PC-9 (cell line): ENCODE data around the gene PSMB9. TPM values are rescaled to one million over a fixed set of nuclear protein-coding genes. Genes with fewer than 3 reads are reported as not detected.

Source experiments
- BruUV-seq: library from RNA; stranded (reverse); fragments of 400-500 nt; replicated peaks from 2 replicates; lab custom pipeline; 2021; lab: Mats Ljungman, UMichigan
- CTCF ChIA-PET: fragments of 300-600 bp; sonication (Branson Sonifier 250); formaldehyde crosslinking; loops from one replicate; lab custom pipeline; 2022; ENCODE audit warnings: antibody characterized with exemption; lab: Charles Lee
- POLR2A ChIA-PET: fragments of 300-600 bp; sonication (Branson Sonifier 250); formaldehyde crosslinking; loops from one replicate; lab custom pipeline; 2022; ENCODE audit warnings: antibody characterized with exemption; ENCODE audit not compliant: unreplicated experiment; lab: Charles Lee
- DNase-seq, 2 experiments: peaks; one replicate each; pipeline versions ENCODE4 v3.0.0 to v3.0.0-alpha.2; 2015 to 2022; ENCODE audit warnings: mixed read lengths in 1 of 2
- H2AFZ ChIP-seq: fragments of 200-600 bp; sonication (generic); 2 replicates; pipeline ENCODE4 v1.8.1; 2017; ENCODE audit warnings: antibody characterized with exemption
- H3F3A ChIP-seq: fragments of 200-600 bp; sonication (generic); 2 replicates; pipeline ENCODE4 v1.8.1; 2017; ENCODE audit warnings: antibody characterized with exemption, mild to moderate bottlenecking, low read depth; ENCODE audit not compliant: insufficient read depth
- H3K27ac ChIP-seq: fragments of 200-600 bp; sonication (generic); 2 replicates; pipeline ENCODE4 v1.6.1; 2016; ENCODE audit warnings: mixed run types
- H3K27me3 ChIP-seq: fragments of 200-600 bp; sonication (generic); 2 replicates; pipeline ENCODE4 v1.6.1; 2016; ENCODE audit warnings: low read depth, mixed run types; ENCODE audit not compliant: insufficient read depth
- H3K36me3 ChIP-seq: fragments of 200-600 bp; sonication (generic); 2 replicates; pipeline ENCODE4 v1.6.1; 2016; ENCODE audit warnings: low read depth, mixed run types
- H3K4me1 ChIP-seq: fragments of 200-600 bp; sonication (generic); replicated peaks from 2 replicates; pipeline ENCODE4 v1.6.1; 2016; ENCODE audit warnings: mixed run types; ENCODE audit not compliant: insufficient read depth
- H3K4me2 ChIP-seq: fragments of 200-600 bp; sonication (generic); 2 replicates; pipeline ENCODE4 v1.6.1; 2017; ENCODE audit warnings: mixed run types
- H3K4me3 ChIP-seq: fragments of 200-600 bp; sonication (generic); 2 replicates; pipeline ENCODE4 v1.6.1; 2016; ENCODE audit warnings: mixed run types
- H3K79me2 ChIP-seq: fragments of 200-600 bp; sonication (generic); 2 replicates; pipeline ENCODE4 v1.6.1; 2017; ENCODE audit warnings: low read depth, mixed run types
- H3K9me2 ChIP-seq: fragments of 200-600 bp; sonication (generic); 2 replicates; pipeline ENCODE4 v1.8.1; 2017; ENCODE audit warnings: mild to moderate bottlenecking; ENCODE audit not compliant: insufficient read depth
- H3K9me3 ChIP-seq: fragments of 200-600 bp; sonication (generic); 2 replicates; pipeline ENCODE4 v1.8.1; 2016; ENCODE audit warnings: low read depth; ENCODE audit not compliant: insufficient read depth
- H4K20me1 ChIP-seq: fragments of 200-600 bp; sonication (generic); 2 replicates; pipeline ENCODE4 v1.8.1; 2017; ENCODE audit not compliant: insufficient read depth
- EZH2 ChIP-seq: fragments of 200-600 bp; sonication (generic); IDR thresholded peaks from 2 replicates; pipeline ENCODE4 v1.8.0; 2017; ENCODE audit warnings: antibody characterized with exemption, low read depth
- intact Hi-C: fragments of 100-400 bp; cut with micrococcal nuclease; formaldehyde crosslinking; loops from one replicate; pipeline ENCODE4 v1.10.0; 2022; ENCODE audit not compliant: unreplicated experiment
- total RNA-seq: library from RNA; stranded (reverse); gene quantifications from 2 replicates; pipeline ENCODE4 v1.2.3, GENCODE V29; 2021
- TF ChIP-seq, protein P1 (sequence below): fragments of 200-600 bp; sonication (generic); conservative IDR thresholded peaks from 2 replicates; pipeline ENCODE4 v1.6.1; 2017; ENCODE audit warnings: mixed run types, antibody characterized with exemption, mild to moderate bottlenecking, moderate library complexity

PSMB9 gene
- total RNA-seq, 1 experiment from 2014 or later = 37.6 TPM

- Histone ChIP-seq H3F3A (no peaks in the 10 kb centered on the region), H3K27me3 (no peaks in the 10 kb centered on the region), H2AFZ (peak overlapping the region; percentile 90), H3K4me1 (peaks cover 8% of the 10 kb centered on the region), H3K36me3 (no peaks in the 10 kb centered on the region), H4K20me1 (no peaks in the 10 kb centered on the region), H3K27ac (no peak overlapping the region), H3K4me2 (peak overlapping the region; percentile 89), H3K9me3 (no peaks in the 10 kb centered on the region), H3K4me3 (peak overlapping the region; percentile 87), H3K79me2 (no peaks in the 10 kb centered on the region), H3K9me2 (no peaks in the 10 kb centered on the region)
- no peak for DNase-seq
- intact Hi-C loops = no loop called here
- TF ChIP-seq, protein P1, sequence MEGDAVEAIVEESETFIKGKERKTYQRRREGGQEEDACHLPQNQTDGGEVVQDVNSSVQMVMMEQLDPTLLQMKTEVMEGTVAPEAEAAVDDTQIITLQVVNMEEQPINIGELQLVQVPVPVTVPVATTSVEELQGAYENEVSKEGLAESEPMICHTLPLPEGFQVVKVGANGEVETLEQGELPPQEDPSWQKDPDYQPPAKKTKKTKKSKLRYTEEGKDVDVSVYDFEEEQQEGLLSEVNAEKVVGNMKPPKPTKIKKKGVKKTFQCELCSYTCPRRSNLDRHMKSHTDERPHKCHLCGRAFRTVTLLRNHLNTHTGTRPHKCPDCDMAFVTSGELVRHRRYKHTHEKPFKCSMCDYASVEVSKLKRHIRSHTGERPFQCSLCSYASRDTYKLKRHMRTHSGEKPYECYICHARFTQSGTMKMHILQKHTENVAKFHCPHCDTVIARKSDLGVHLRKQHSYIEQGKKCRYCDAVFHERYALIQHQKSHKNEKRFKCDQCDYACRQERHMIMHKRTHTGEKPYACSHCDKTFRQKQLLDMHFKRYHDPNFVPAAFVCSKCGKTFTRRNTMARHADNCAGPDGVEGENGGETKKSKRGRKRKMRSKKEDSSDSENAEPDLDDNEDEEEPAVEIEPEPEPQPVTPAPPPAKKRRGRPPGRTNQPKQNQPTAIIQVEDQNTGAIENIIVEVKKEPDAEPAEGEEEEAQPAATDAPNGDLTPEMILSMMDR = no peak
- no peak for TF ChIP-seq EZH2
- CTCF ChIA-PET = interaction anchor here (0.6 to 1.5 kb wide), 4 partner anchors 14 to 467 kb away, joined by 3 to 12 read pairs (median 4); partner anchors contain the start of gene TAP2
- TSS peak; percentile 33 for BruUV-seq
- POLR2A ChIA-PET = interaction anchor here (0.5 to 0.7 kb wide), 3 partner anchors 10 to 119 kb away, joined by 3 read pairs; partner anchors contain the start of gene TAP2
Measured at GRCh38 chr6:32854376-32855178, 585 bp downstream of the PSMB9 start.

DNA sequence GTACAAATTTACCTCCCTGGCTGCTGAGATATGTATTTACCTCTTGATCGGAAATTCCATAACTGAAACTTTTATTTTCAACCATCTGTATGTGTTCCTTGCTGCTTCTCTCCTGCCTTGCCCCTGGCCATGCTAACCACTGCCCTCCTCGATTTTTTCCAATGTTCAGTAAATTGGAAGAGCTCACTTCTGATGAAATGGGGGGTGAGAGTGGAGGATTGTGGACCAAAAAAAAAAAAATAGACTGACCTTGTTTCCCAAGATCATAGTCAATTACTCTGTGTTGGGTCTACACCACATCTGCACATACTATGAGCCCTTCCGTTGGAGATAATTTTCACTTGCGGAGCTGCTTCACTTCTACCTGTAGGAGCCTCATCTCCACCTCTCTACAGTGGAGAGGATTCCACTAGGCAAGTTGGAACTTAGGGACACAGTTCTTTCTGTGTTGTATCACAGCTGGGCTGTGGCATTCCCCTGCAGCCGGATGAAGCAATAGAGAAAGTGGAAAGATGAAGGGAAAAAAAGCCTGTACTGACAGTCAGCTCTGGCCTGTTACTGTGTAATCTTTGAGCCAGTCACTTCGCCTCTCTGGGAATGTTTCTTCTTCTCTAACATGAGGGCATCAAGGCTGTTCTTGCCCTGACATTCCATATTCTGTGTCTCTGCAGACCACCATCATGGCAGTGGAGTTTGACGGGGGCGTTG is 1.6 kb downstream of the PSMB9 start:
- H3K9me2 ChIP-seq = no peaks in the 10 kb centered on the region
- H3K27ac ChIP-seq = no peak overlapping the region
- ChIA-PET POLR2A (interaction anchor here (0.6 kb wide), 1 partner anchor 660 kb away, joined by 6 read pairs; no protein-coding TSS in a partner anchor), CTCF (interaction anchor here (0.6 to 1.5 kb wide), 5 partner anchors 11 to 468 kb away, joined by 3 to 13 read pairs (median 3); partner anchors contain the start of genes PSMB8 and TAP2)
- no peak overlapping the region for H3K4me3 ChIP-seq
- no peak for DNase-seq
- no TSS peak for BruUV-seq
- no peaks in the 10 kb centered on the region for H3K36me3 ChIP-seq
- H3K79me2 ChIP-seq = no peaks in the 10 kb centered on the region
- intact Hi-C loops = no loop called here
- H3F3A ChIP-seq = 0 out of 2 replicates have a peak, but pooled peaks cover under 1% of the 10 kb centered on the region
- H3K9me3 ChIP-seq = no peaks in the 10 kb centered on the region
- H2AFZ ChIP-seq = no peak overlapping the region
- H4K20me1 ChIP-seq = no peaks in the 10 kb centered on the region
- peaks cover 10% of the 10 kb centered on the region for H3K4me1 ChIP-seq
- TF ChIP-seq, protein P1 = no peak
- no peak for TF ChIP-seq EZH2
- no peaks in the 10 kb centered on the region for H3K27me3 ChIP-seq
- H3K4me2 ChIP-seq = no peak overlapping the region

DNA sequence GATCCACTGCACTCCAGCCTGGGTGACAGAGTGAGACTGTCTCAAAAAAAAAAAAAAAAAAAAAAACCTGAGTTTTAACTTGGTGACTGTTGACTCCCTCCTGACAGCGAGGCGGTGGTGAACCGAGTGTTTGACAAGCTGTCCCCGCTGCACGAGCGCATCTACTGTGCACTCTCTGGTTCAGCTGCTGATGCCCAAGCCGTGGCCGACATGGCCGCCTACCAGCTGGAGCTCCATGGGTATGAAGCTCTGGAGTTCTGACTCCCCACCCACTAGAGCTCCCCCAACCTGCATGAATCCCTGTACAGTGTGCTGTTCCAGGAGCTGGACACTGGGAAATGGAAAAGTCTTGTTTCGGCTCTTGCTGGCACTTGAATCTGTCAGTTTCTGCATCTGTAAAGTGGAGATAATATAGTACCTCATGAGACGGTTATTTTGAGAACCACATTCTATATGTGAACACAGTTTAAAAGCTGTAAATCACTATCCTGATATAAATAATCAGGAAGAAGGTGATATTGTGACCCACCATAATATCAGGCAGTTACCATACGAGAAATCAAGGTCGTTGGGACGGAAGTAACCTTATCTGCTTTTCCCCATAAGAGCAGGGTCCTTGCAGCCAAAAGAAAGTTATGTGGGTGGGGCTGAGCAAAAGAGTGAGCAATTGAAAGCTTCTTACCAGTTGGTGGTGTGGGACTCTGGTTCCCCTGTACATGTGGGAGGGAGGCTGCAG is 3.3 kb downstream of the PSMB9 start:
- ChIA-PET POLR2A (no interaction called here), CTCF (interaction anchor here (1.2 kb wide), 1 partner anchor 19 kb away, joined by 5 read pairs; the partner anchor contains the start of gene TAP2)
- intact Hi-C loops = no loop called here

More for the DNA sequence above, 3.3 kb downstream of the PSMB9 start:
- no peaks in the 10 kb centered on the region for H3K9me2 ChIP-seq
- H3K9me3 ChIP-seq = no peaks in the 10 kb centered on the region
- H3K79me2 ChIP-seq = no peaks in the 10 kb centered on the region
- H3K4me2 ChIP-seq = no peak overlapping the region
- no peaks in the 10 kb centered on the region for H4K20me1 ChIP-seq
- H3K36me3 ChIP-seq = no peaks in the 10 kb centered on the region
- H3F3A ChIP-seq = peaks cover 15% of the 10 kb centered on the region; the same call in 1 of the 2 replicates
- no peak overlapping the region for H2AFZ ChIP-seq
- H3K4me1 ChIP-seq = peaks cover 23% of the 10 kb centered on the region
- no peak for DNase-seq
- TF ChIP-seq, protein P1 = no peak
- no peak for TF ChIP-seq EZH2
- no peaks in the 10 kb centered on the region for H3K27me3 ChIP-seq
- H3K27ac ChIP-seq = no peak overlapping the region
- H3K4me3 ChIP-seq = no peak overlapping the region
- BruUV-seq = no TSS peak
